Uterus (tissue), 4 donors: Measurements from ENCODE around the gene TTLL8. TPM values are rescaled to one million over a fixed set of nuclear protein-coding genes. Genes with fewer than 3 reads are reported as not detected.
"Not testable (repeated sequence)": the region's sequence is repeated elsewhere in the genome, so short reads cannot be mapped to it uniquely, and the experiment has no call there.

Experiments used
- DNase-seq, 2 donors: peaks; one replicate each; pipeline ENCODE4 v3.0.0-alpha.2; 2019 to 2020
- H3K27ac ChIP-seq, 2 donors: fragments of 200-600 bp; sonication (generic); 1 replicate in 1 of 2; 2 replicates in 1 of 2; pipeline ENCODE4 v1.5.1; 2016 to 2018
- H3K27me3 ChIP-seq, 2 donors: fragments of 200-600 bp; sonication (generic); one replicate each; pipeline ENCODE4 v1.5.1; 2018 to 2019; ENCODE audit warnings: control low read depth in 1 of 2
- H3K36me3 ChIP-seq, 2 donors: fragments of 200-600 bp; sonication (generic); one replicate each; pipeline ENCODE4 v1.5.1; 2019; ENCODE audit warnings: control low read depth in 1 of 2
- H3K4me1 ChIP-seq, 2 donors: fragments of 200-600 bp; sonication (generic); one replicate each; pipeline ENCODE4 v1.5.1; 2018 to 2019; ENCODE audit warnings: control low read depth in 1 of 2
- H3K4me3 ChIP-seq, 2 donors: fragments of 200-600 bp; sonication (generic); 1 replicate in 1 of 2; 2 replicates in 1 of 2; pipeline ENCODE4 v1.5.1; 2018 to 2019; ENCODE audit warnings: mild to moderate bottlenecking in 1 of 2
- H3K9me3 ChIP-seq, 2 donors: fragments of 200-600 bp; sonication (generic); one replicate each; pipeline ENCODE4 v1.5.1; 2019; ENCODE audit warnings: control low read depth in 1 of 2
- CTCF ChIP-seq, 4 experiments: fragments of 200-600 bp in 2 of 4; fragments of 450-650 bp in 2 of 4; sonication (generic) in 2 of 4; IDR thresholded peaks; one replicate each; pipeline ENCODE4 v1.5.1; 2016 to 2019; ENCODE audit warnings: antibody characterized with exemption in 4 of 4, mild to moderate bottlenecking in 2 of 4, moderate library complexity in 1 of 4
- POLR2A ChIP-seq, 2 donors: fragments of 450-650 bp; IDR thresholded peaks; one replicate each; pipeline ENCODE4 v1.6.1; 2016; ENCODE audit warnings: antibody characterized with exemption in 2 of 2, mild to moderate bottlenecking in 1 of 2, moderate library complexity in 1 of 2
- intact Hi-C: fragments of 100-400 bp; cut with DNase I; formaldehyde crosslinking; loops from one replicate; pipeline ENCODE4 v1.15.1; 2023; ENCODE audit warnings: low total_unique reads
- total RNA-seq, 4 donors: library from RNA; depleted of rRNA in 3 of 4; stranded (reverse); fragments of >200 nt in 3 of 4; gene quantifications; one replicate each; pipeline versions ENCODE4 v1.1.0 to v1.2.4, GENCODE V29; 2014 to 2023
- donor health status: DM: yes; HTN: yes; CAD: no.

TTLL8 gene
- total RNA-seq, 4 donors from 2014 or later: not detected

GRCh38 chr22:50089682-50090411 lies 31.7 kb upstream of the TTLL8 start, which contains the start of gene MOV10L1:
TSS of gene MOV10L1 (plus strand) at chr22:50090006. CDS start at chr22:50090089, 83 bp downstream.
- Histone ChIP-seq H3K4me3 (no peak within 1 kb of the TSS), H3K36me3 (no peaks in the 10 kb centered on the region), H3K27me3 (peaks cover 0 to 4% of the 10 kb centered on the region in 2 donors), H3K4me1 (no peaks in the 10 kb centered on the region), H3K27ac (no peak within 1 kb of the TSS), H3K9me3 (no peaks in the 10 kb centered on the region)
- DNase-seq: no peak
- intact Hi-C loops: no loop called here
- TF ChIP-seq CTCF (IDR thresholded peaks at IDR 0.05): no peak
- TF ChIP-seq POLR2A (IDR thresholded peaks at IDR 0.05): no peak

- no peaks in the 10 kb centered on the region for H3K4me1 ChIP-seq
- no peaks in the 10 kb centered on the region for H3K9me3 ChIP-seq
- intact Hi-C loops: no loop called here
- no peak overlapping the region for H3K4me3 ChIP-seq
- H3K27me3 ChIP-seq: peaks cover 0 to 4% of the 10 kb centered on the region in 2 donors
- H3K27ac ChIP-seq: no peak overlapping the region
- no peaks in the 10 kb centered on the region for H3K36me3 ChIP-seq
- TF ChIP-seq CTCF (IDR thresholded peaks at IDR 0.05) (no peak), POLR2A (IDR thresholded peaks at IDR 0.05) (no peak)
- no peak for DNase-seq
These were observed 31.1 kb upstream of the TTLL8 start for GRCh38 chr22:50089231-50089630.

GRCh38 chr22:50088096-50088495 lies 30.0 kb upstream of the TTLL8 start:
- intact Hi-C loops: no loop called here
- H3K27me3 ChIP-seq: peaks cover 0 to 4% of the 10 kb centered on the region in 2 donors
- no peaks in the 10 kb centered on the region for H3K4me1 ChIP-seq
- no peaks in the 10 kb centered on the region for H3K9me3 ChIP-seq
- no peak overlapping the region for H3K27ac ChIP-seq
- no peak for DNase-seq
- no peak overlapping the region for H3K4me3 ChIP-seq
- TF ChIP-seq POLR2A (IDR thresholded peaks at IDR 0.05): no peak
- TF ChIP-seq CTCF (IDR thresholded peaks at IDR 0.05): no peak
- no peaks in the 10 kb centered on the region for H3K36me3 ChIP-seq

- intact Hi-C loops: no loop called here
- TF ChIP-seq CTCF (IDR thresholded peaks at IDR 0.05) (no peak), POLR2A (IDR thresholded peaks at IDR 0.05) (no peak)
- peaks cover 0 to 4% of the 10 kb centered on the region in 2 donors for H3K27me3 ChIP-seq
- no peaks in the 10 kb centered on the region for H3K4me1 ChIP-seq
- no peak overlapping the region for H3K4me3 ChIP-seq
- no peaks in the 10 kb centered on the region for H3K36me3 ChIP-seq
- H3K9me3 ChIP-seq: no peaks in the 10 kb centered on the region
- no peak overlapping the region for H3K27ac ChIP-seq
- DNase-seq: no peak
These were observed 29.5 kb upstream of the TTLL8 start for GRCh38 chr22:50087646-50088045.

- DNase-seq, intact Hi-C loops, H3K4me3 ChIP-seq, H3K9me3 ChIP-seq, H3K36me3 ChIP-seq, H3K4me1 ChIP-seq, H3K27ac ChIP-seq, H3K27me3 ChIP-seq: not testable (repeated sequence)
These were observed 28.9 kb upstream of the TTLL8 start for GRCh38 chr22:50086975-50087374.
